ENCODE measurements around the gene NAV2. TPM values are rescaled to one million over a fixed set of nuclear protein-coding genes. Genes with fewer than 3 reads are reported as not detected.
A peak's percentile ranks its signal among the peaks of the same experiment; 100 is the strongest.

NAV2 gene
- total RNA-seq, 1 experiment from 2014 or later: 46.3 TPM

DNA sequence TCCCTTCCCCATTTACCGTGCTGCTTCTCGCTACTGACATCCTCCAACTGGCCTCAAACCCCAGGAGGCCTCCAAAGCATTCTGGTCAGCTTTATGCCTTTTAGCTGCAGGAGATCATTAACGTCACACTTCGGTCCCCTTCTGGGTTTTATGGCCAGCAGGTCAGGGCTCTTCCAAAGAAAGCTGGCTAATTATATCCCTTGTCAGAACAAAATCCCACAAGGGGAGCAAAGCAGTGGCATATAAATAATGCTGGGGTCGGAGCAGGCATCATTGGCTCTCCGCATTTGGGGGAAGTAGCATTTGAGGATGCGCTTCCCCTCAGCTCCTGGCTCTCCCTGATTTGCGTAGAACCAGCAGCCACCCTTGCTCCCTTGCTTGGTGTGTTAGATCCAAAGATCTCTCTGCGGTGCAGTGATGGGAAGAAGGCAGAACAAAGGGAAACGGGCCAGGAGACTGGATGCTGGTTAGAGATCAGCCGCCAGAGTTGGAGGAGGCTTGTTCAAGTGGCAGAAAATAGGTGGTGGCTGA is 330.2 kb downstream of the NAV2 start:
- peak overlapping the region in 2 of 3 experiments; percentile 66 to 94; a peak in 4 of 7 replicates for H3K27ac Mint-ChIP-seq
- no CpG with 5 or more reads among the region's 11 CpGs for WGBS (ENCODE audit: extremely low coverage, insufficient read length, low lambda C conversion rate)
- no peaks in the 10 kb centered on the region for H3K9me3 Mint-ChIP-seq
- Histone ChIP-seq H2BK5ac (ENCODE audit: insufficient read length, low read length) (no peak overlapping the region), H4K5ac (ENCODE audit: insufficient read length, low read depth, low read length) (no peak overlapping the region), H4K91ac (ENCODE audit: insufficient read length, low read depth, low read length) (no peak overlapping the region), H2BK12ac (ENCODE audit: insufficient read length, low read depth, low read length) (no peak overlapping the region), H3K79me1 (ENCODE audit: insufficient read depth, low read depth, low read length, poor library complexity, severe bottlenecking) (no peaks in the 10 kb centered on the region), H3K23me2 (ENCODE audit: insufficient read length, low read depth, low read length, poor library complexity, severe bottlenecking) (no peaks in the 10 kb centered on the region), H2BK120ac (ENCODE audit: low read depth, low read length, poor library complexity, severe bottlenecking) (no peak overlapping the region), H4K8ac (replicated peaks; ENCODE audit: insufficient read length, low read depth, low read length) (no peak overlapping the region), H2AFZ (ENCODE audit: low read length) (no peak overlapping the region), H3K27ac (ENCODE audit: insufficient read length, low read depth, low read length) (no peak overlapping the region), H2BK15ac (ENCODE audit: low read depth, low read length) (no peak overlapping the region), H2AK5ac (ENCODE audit: insufficient read length, low read length) (no peak overlapping the region), H3K4ac (ENCODE audit: low read depth, low read length) (no peak overlapping the region), H3K23ac (ENCODE audit: insufficient read length, low read depth, low read length) (no peak overlapping the region), H3K9me3 (ENCODE audit: control insufficient read depth, low read depth, low read length) (no peaks in the 10 kb centered on the region), H3T11ph (ENCODE audit: low read length) (no peak overlapping the region), H3K56ac (ENCODE audit: insufficient read length, low read depth, low read length) (no peak overlapping the region), H3K4me2 (ENCODE audit: insufficient read depth, insufficient read length, low read length) (no peak overlapping the region), H3K9ac (ENCODE audit: extremely low read depth, insufficient read length, low read length) (no peak overlapping the region), H3K18ac (ENCODE audit: insufficient read length, low read depth, low read length) (no peak overlapping the region), H3K14ac (ENCODE audit: insufficient read depth, low read length) (no peak overlapping the region), H2BK20ac (ENCODE audit: low read depth, low read length, poor library complexity, severe bottlenecking) (no peak overlapping the region), H3K79me2 (ENCODE audit: insufficient read depth, low read length) (no peaks in the 10 kb centered on the region), H4K20me1 (ENCODE audit: control insufficient read depth, insufficient read depth, insufficient read length) (no peaks in the 10 kb centered on the region), H3K4me1 (ENCODE audit: insufficient read depth, low read length) (peaks cover 1% of the 10 kb centered on the region; the same call in 1 of the 2 replicates), H3K27me3 (ENCODE audit: insufficient read depth, low read length) (no peaks in the 10 kb centered on the region)
- no peak for DNase-seq
- no peak overlapping the region for H3K4me3 Mint-ChIP-seq
- peaks cover 40 to 64% (median 62%) of the 10 kb centered on the region in 3 experiments for H3K36me3 Mint-ChIP-seq (ENCODE audit: insufficient read depth in 1 of 3, low read depth in 3 of 3)
- no peaks in the 10 kb centered on the region for H3K27me3 Mint-ChIP-seq (ENCODE audit: low read depth)
- H3K4me1 Mint-ChIP-seq: peaks cover 26 to 27% of the 10 kb centered on the region in 2 experiments
- TF ChIP-seq, protein P1, sequence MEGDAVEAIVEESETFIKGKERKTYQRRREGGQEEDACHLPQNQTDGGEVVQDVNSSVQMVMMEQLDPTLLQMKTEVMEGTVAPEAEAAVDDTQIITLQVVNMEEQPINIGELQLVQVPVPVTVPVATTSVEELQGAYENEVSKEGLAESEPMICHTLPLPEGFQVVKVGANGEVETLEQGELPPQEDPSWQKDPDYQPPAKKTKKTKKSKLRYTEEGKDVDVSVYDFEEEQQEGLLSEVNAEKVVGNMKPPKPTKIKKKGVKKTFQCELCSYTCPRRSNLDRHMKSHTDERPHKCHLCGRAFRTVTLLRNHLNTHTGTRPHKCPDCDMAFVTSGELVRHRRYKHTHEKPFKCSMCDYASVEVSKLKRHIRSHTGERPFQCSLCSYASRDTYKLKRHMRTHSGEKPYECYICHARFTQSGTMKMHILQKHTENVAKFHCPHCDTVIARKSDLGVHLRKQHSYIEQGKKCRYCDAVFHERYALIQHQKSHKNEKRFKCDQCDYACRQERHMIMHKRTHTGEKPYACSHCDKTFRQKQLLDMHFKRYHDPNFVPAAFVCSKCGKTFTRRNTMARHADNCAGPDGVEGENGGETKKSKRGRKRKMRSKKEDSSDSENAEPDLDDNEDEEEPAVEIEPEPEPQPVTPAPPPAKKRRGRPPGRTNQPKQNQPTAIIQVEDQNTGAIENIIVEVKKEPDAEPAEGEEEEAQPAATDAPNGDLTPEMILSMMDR (conservative IDR thresholded peaks at IDR 0.05): no peak
